ENCODE data around the gene ITSN1. TPM values are rescaled to one million over a fixed set of nuclear protein-coding genes. Genes with fewer than 3 reads are reported as not detected.

The ITSN1 gene
- total RNA-seq, 1 donor from 2014 or later, result 41.9 TPM

GRCh38 chr21:33828083-33828482, 185.8 kb downstream of the ITSN1 start:
- Histone ChIP-seq H3K4me3 (no peak overlapping the region), H3K9me3 (replicated peaks) (no peaks in the 10 kb centered on the region), H3K4me1 (peaks cover 31% of the 10 kb centered on the region), H3K36me3 (peaks cover 39% of the 10 kb centered on the region), H3K27me3 (ENCODE audit: low read depth) (no peaks in the 10 kb centered on the region), H3K27ac (replicated peaks) (peak overlapping the region; percentile 56)
- no peak for DNase-seq
- intact Hi-C loops (cut with micrococcal nuclease), result no loop called here
- TF ChIP-seq CTCF (IDR thresholded peaks at IDR 0.05; ENCODE audit: borderline replicate concordance), result no peak

- Histone ChIP-seq H3K27ac (replicated peaks) (peak overlapping the region; percentile 56), H3K27me3 (ENCODE audit: low read depth) (no peaks in the 10 kb centered on the region), H3K4me1 (peaks cover 31% of the 10 kb centered on the region), H3K4me3 (no peak overlapping the region), H3K36me3 (peaks cover 35% of the 10 kb centered on the region), H3K9me3 (replicated peaks) (no peaks in the 10 kb centered on the region)
- intact Hi-C loops (cut with micrococcal nuclease), result no loop called here
- no peak for TF ChIP-seq CTCF (IDR thresholded peaks at IDR 0.05; ENCODE audit: borderline replicate concordance)
- DNase-seq, result no peak
Observed at GRCh38 chr21:33828577-33828976, 186.3 kb downstream of the ITSN1 start.

GRCh38 chr21:33829844-33830243, 187.5 kb downstream of the ITSN1 start:
- Histone ChIP-seq H3K36me3 (peaks cover 38% of the 10 kb centered on the region), H3K27ac (replicated peaks) (no peak overlapping the region), H3K4me3 (no peak overlapping the region), H3K9me3 (replicated peaks) (no peaks in the 10 kb centered on the region), H3K27me3 (ENCODE audit: low read depth) (no peaks in the 10 kb centered on the region), H3K4me1 (peaks cover 31% of the 10 kb centered on the region)
- no peak for TF ChIP-seq CTCF (IDR thresholded peaks at IDR 0.05; ENCODE audit: borderline replicate concordance)
- intact Hi-C loops (cut with micrococcal nuclease), result no loop called here
- DNase-seq, result no peak

- TF ChIP-seq CTCF (IDR thresholded peaks at IDR 0.05; ENCODE audit: borderline replicate concordance), result no peak
- intact Hi-C loops (cut with micrococcal nuclease), result no loop called here
- no peak overlapping the region for H3K27ac ChIP-seq (replicated peaks)
- no peak for DNase-seq
- H3K27me3 ChIP-seq (ENCODE audit: low read depth), result no peaks in the 10 kb centered on the region
- H3K9me3 ChIP-seq (replicated peaks), result no peaks in the 10 kb centered on the region
- no peak overlapping the region for H3K4me3 ChIP-seq
- H3K36me3 ChIP-seq, result peaks cover 60% of the 10 kb centered on the region
- H3K4me1 ChIP-seq, result peaks cover 13% of the 10 kb centered on the region
Observed at GRCh38 chr21:33831962-33832659, 189.8 kb downstream of the ITSN1 start.

- no peak for TF ChIP-seq CTCF (IDR thresholded peaks at IDR 0.05; ENCODE audit: borderline replicate concordance)
- Histone ChIP-seq H3K36me3 (peaks cover 75% of the 10 kb centered on the region), H3K4me3 (no peak overlapping the region), H3K4me1 (no peaks in the 10 kb centered on the region), H3K27ac (replicated peaks) (no peak overlapping the region), H3K9me3 (replicated peaks) (no peaks in the 10 kb centered on the region), H3K27me3 (ENCODE audit: low read depth) (no peaks in the 10 kb centered on the region)
- DNase-seq, result no peak
- intact Hi-C loops (cut with micrococcal nuclease), result no loop called here
Observed at GRCh38 chr21:33834801-33835500, 192.7 kb downstream of the ITSN1 start.
